Mammary epithelial cell (primary cell): ENCODE data around the gene BTRC.

ENCODE experiments used
- CTCF ChIP-seq, 2 donors: IDR thresholded peaks in 1 of 2; conservative IDR thresholded peaks in 1 of 2; 2 replicates each; pipeline ENCODE4 v1.5.1; 2011 to 2012; ENCODE audit warnings: inconsistent platforms in 2 of 2, low read length in 2 of 2, mild to moderate bottlenecking in 2 of 2, control low read depth in 1 of 2, low read depth in 1 of 2; ENCODE audit not compliant: insufficient read depth in 1 of 2; ENCODE audit errors: extremely low read depth in 1 of 2
- EZH2 ChIP-seq: IDR thresholded peaks from 2 replicates; pipeline ENCODE4 v1.6.1; 2012; ENCODE audit warnings: low read length, inconsistent platforms, borderline replicate concordance

- TF ChIP-seq CTCF (conservative IDR thresholded peaks at IDR 0.05 in 1 of 2, IDR thresholded peaks at IDR 0.05 in 1 of 2; ENCODE audit: extremely low read depth in 1 of 2, insufficient read depth in 1 of 2, low read depth in 1 of 2, low read length in 2 of 2) (no peak), EZH2 (no peak)
Observed at GRCh38 chr10:101451667-101452069, 97.7 kb downstream of the BTRC start.
